Brain microvascular endothelial cell (primary cell): ENCODE measurements around the gene DCXR.

Experiments used
- DNase-seq: peaks from one replicate; pipeline ENCODE4 v3.0.0-alpha.2; 2020
- H3K27ac ChIP-seq: fragments of 250-450 bp; sonication (Bioruptor Pico); 2 replicates; pipeline ENCODE4 v1.5.1; 2020; ENCODE audit warnings: mild to moderate bottlenecking, moderate library complexity
- H3K27me3 ChIP-seq: fragments of 250-450 bp; sonication (Bioruptor Pico); replicated peaks from 2 replicates; pipeline ENCODE4 v1.5.1; 2020; ENCODE audit warnings: mild to moderate bottlenecking
- H3K36me3 ChIP-seq: fragments of 250-450 bp; sonication (Bioruptor Pico); replicated peaks from 2 replicates; pipeline ENCODE4 v1.5.1; 2020; ENCODE audit warnings: mild to moderate bottlenecking
- H3K4me3 ChIP-seq: 2 replicates; pipeline ENCODE4 v1.5.1; 2011; ENCODE audit warnings: low read depth, mild to moderate bottlenecking, control low read depth, low read length, moderate library complexity
- CTCF ChIP-seq: IDR thresholded peaks from 2 replicates; pipeline ENCODE4 v1.5.1; 2011; ENCODE audit warnings: low read depth, mild to moderate bottlenecking, moderate library complexity, low read length, control low read depth, inconsistent platforms; ENCODE audit errors: missing control alignments
- in situ Hi-C: cut with HindIII; loops from 2 replicates; pipeline ENCODE4 v1.10.0; 2017; ENCODE audit warnings: low sequenced_read_pairs, low pct_ligation_motif_present

DCXR gene

GRCh38 chr17:82021900-82022309 is 15.6 kb downstream of the DCXR start:
- DNase-seq, result no peak
- Histone ChIP-seq H3K27ac (no peak overlapping the region), H3K36me3 (no peaks in the 10 kb centered on the region), H3K27me3 (no peaks in the 10 kb centered on the region), H3K4me3 (peak overlapping the region; percentile 77)
- in situ Hi-C loops, result no loop called here
- no peak for TF ChIP-seq CTCF

GRCh38 chr17:82021107-82021899 is 16.2 kb downstream of the DCXR start:
- Histone ChIP-seq H3K36me3 (no peaks in the 10 kb centered on the region), H3K4me3 (peak overlapping the region; percentile 77), H3K27me3 (no peaks in the 10 kb centered on the region), H3K27ac (no peak overlapping the region)
- in situ Hi-C loops, result no loop called here
- peak; percentile 59 for DNase-seq
- peak; percentile 84 for TF ChIP-seq CTCF

GRCh38 chr17:82020572-82021106 is 16.9 kb downstream of the DCXR start:
- in situ Hi-C loops, result no loop called here
- DNase-seq, result no peak
- TF ChIP-seq CTCF, result no peak
- no peak overlapping the region for H3K4me3 ChIP-seq
- H3K27me3 ChIP-seq, result no peaks in the 10 kb centered on the region
- no peaks in the 10 kb centered on the region for H3K36me3 ChIP-seq
- no peak overlapping the region for H3K27ac ChIP-seq

- TF ChIP-seq CTCF, result peak; percentile 88
- no peak overlapping the region for H3K27ac ChIP-seq
- no peak for DNase-seq
- no peaks in the 10 kb centered on the region for H3K36me3 ChIP-seq
- H3K27me3 ChIP-seq, result no peaks in the 10 kb centered on the region
- H3K4me3 ChIP-seq, result no peak overlapping the region
- in situ Hi-C loops, result no loop called here
Measured at GRCh38 chr17:82019690-82020571, 17.6 kb downstream of the DCXR start.

GRCh38 chr17:82018989-82019689 is 18.4 kb downstream of the DCXR start:
- Histone ChIP-seq H3K27ac (no peak overlapping the region), H3K4me3 (no peak overlapping the region), H3K36me3 (no peaks in the 10 kb centered on the region), H3K27me3 (no peaks in the 10 kb centered on the region)
- in situ Hi-C loops, result no loop called here
- no peak for TF ChIP-seq CTCF
- no peak for DNase-seq
